ENCODE results near the gene SBK3. TPM values are rescaled to one million over a fixed set of nuclear protein-coding genes. Genes with fewer than 3 reads are reported as not detected.
"Not testable (repeated sequence)": the region's sequence is repeated elsewhere in the genome, so short reads cannot be mapped to it uniquely, and the experiment has no call there.

Gene SBK3
- total RNA-seq, 1 donor, result under 0.01 TPM

- no peak overlapping the region for H3K4me3 ChIP-seq (ENCODE audit: low read depth, low read length)
- TF ChIP-seq CTCF (IDR thresholded peaks at IDR 0.05; ENCODE audit: insufficient read depth, low read depth, low read length), result no peak
- no peak for DNase-seq (ENCODE audit: low read depth)
These were observed 43.0 kb downstream of the SBK3 start for GRCh38 chr19:55502197-55502952.

GRCh38 chr19:55500368-55500952 lies 44.9 kb downstream of the SBK3 start:
- no peak overlapping the region for H3K4me3 ChIP-seq (ENCODE audit: low read depth, low read length)
- DNase-seq (ENCODE audit: low read depth), result no peak
- no peak for TF ChIP-seq CTCF (IDR thresholded peaks at IDR 0.05; ENCODE audit: insufficient read depth, low read depth, low read length)

- no peak for DNase-seq (ENCODE audit: low read depth)
- no peak overlapping the region for H3K4me3 ChIP-seq (ENCODE audit: low read depth, low read length)
- no peak for TF ChIP-seq CTCF (IDR thresholded peaks at IDR 0.05; ENCODE audit: insufficient read depth, low read depth, low read length)
These were observed 47.0 kb downstream of the SBK3 start for GRCh38 chr19:55498246-55498840.

GRCh38 chr19:55497763-55498162 lies 47.6 kb downstream of the SBK3 start:
- TF ChIP-seq CTCF (IDR thresholded peaks at IDR 0.05; ENCODE audit: insufficient read depth, low read depth, low read length), result no peak

DNA sequence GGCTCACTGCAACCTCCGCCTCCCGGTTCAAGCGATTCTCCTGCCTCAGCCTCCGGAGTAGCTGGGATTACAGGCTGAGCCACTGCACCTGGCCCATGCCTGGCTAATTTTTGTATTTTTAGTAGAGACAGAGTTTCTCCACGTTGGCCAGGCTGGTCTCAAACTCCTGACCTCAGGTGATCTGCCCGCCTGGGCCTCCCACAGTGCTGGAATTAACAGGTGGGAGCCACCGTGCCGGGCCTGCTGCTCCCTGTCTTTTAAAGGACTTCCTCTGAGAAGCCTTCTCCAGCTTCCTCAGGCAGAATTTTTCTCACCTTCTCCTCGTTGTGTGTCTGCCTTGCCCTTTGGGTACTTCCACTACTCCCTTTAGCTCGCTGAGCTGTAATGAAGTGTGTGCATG lies 48.5 kb downstream of the SBK3 start:
- not testable (repeated sequence) for DNase-seq (ENCODE audit: low read depth); H3K4me3 ChIP-seq (ENCODE audit: low read depth, low read length)

More at GRCh38 chr19:55497763-55498162, 47.6 kb downstream of the SBK3 start:
- H3K4me3 ChIP-seq (ENCODE audit: low read depth, low read length), result no peak overlapping the region
- no peak for DNase-seq (ENCODE audit: low read depth)

- TF ChIP-seq CTCF (IDR thresholded peaks at IDR 0.05; ENCODE audit: insufficient read depth, low read depth, low read length), result no peak
- no peak overlapping the region for H3K4me3 ChIP-seq (ENCODE audit: low read depth, low read length)
- no peak for DNase-seq (ENCODE audit: low read depth)
These were observed 49.5 kb downstream of the SBK3 start for GRCh38 chr19:55495646-55496349.

All from fibroblast of villous mesenchyme (primary cell).